PC-9 (cell line): ENCODE measurements around the gene DPH7.

Experiments used
- CTCF ChIP-seq: fragments of 200-600 bp; sonication (generic); conservative IDR thresholded peaks from 2 replicates; pipeline ENCODE4 v1.6.1; 2017; ENCODE audit warnings: mixed run types, antibody characterized with exemption, mild to moderate bottlenecking, moderate library complexity
- EZH2 ChIP-seq: fragments of 200-600 bp; sonication (generic); IDR thresholded peaks from 2 replicates; pipeline ENCODE4 v1.8.0; 2017; ENCODE audit warnings: antibody characterized with exemption, low read depth

GRCh38 chr9:137570566-137570965 is 8.2 kb downstream of the DPH7 start:
- TF ChIP-seq CTCF (no peak), EZH2 (no peak)
